ENCODE measurements around the gene DOK7.
A peak's percentile ranks its signal among the peaks of the same experiment; 100 is the strongest.
"Not testable (repeated sequence)": the region's sequence is repeated elsewhere in the genome, so short reads cannot be mapped to it uniquely, and the experiment has no call there.

Gene DOK7

GRCh38 chr4:3524349-3524748, 61.2 kb downstream of the DOK7 start:
- DNase-seq, result no peak

GRCh38 chr4:3524920-3525319, 61.8 kb downstream of the DOK7 start:
- DNase-seq, result no peak

- no peak for DNase-seq
Measured at GRCh38 chr4:3525532-3526430, 62.7 kb downstream of the DOK7 start.

- DNase-seq, result no peak
Measured at GRCh38 chr4:3526456-3526855, 63.4 kb downstream of the DOK7 start.

GRCh38 chr4:3527101-3527913, 64.2 kb downstream of the DOK7 start:
- no peak for DNase-seq

GRCh38 chr4:3527914-3528876, 65.1 kb downstream of the DOK7 start:
- DNase-seq, result no peak

- no peak for DNase-seq
Measured at GRCh38 chr4:3529363-3529762, 66.3 kb downstream of the DOK7 start.

- DNase-seq, result no peak
Measured at GRCh38 chr4:3530051-3530450, 66.9 kb downstream of the DOK7 start.

- DNase-seq, result no peak
Measured at GRCh38 chr4:3530663-3531254, 67.7 kb downstream of the DOK7 start.

GRCh38 chr4:3531318-3531878, 68.3 kb downstream of the DOK7 start:
- DNase-seq, result no peak

- DNase-seq, result peak; percentile 35
Measured at GRCh38 chr4:3531879-3532750, 69.0 kb downstream of the DOK7 start, which contains the start of gene LRPAP1. TSS of gene LRPAP1 (minus strand) at chr4:3532422. CDS start at chr4:3532412, 10 bp downstream.

- DNase-seq, result no peak
Measured at GRCh38 chr4:3532751-3533422, 69.8 kb downstream of the DOK7 start.

GRCh38 chr4:3533423-3533820, 70.3 kb downstream of the DOK7 start:
- no peak for DNase-seq

- not testable (repeated sequence) for DNase-seq
Measured at GRCh38 chr4:3535812-3536211, 72.7 kb downstream of the DOK7 start.

- DNase-seq, result not testable (repeated sequence)
Measured at GRCh38 chr4:3538906-3539305, 75.8 kb downstream of the DOK7 start.

GRCh38 chr4:3543415-3543814, 80.3 kb downstream of the DOK7 start:
- DNase-seq, result not testable (repeated sequence)

Data from DMS153 (cell line).